ENCODE data around the gene FST.

GRCh38 chr5:53431665-53432064 lies 48.8 kb upstream of the FST start:
- TF ChIP-seq FOXP2 (optimal IDR thresholded peaks at IDR 0.05; ENCODE audit: borderline replicate concordance, extremely low read depth, extremely low read length, insufficient read depth): no peak
- TF ChIP-seq REST (IDR thresholded peaks at IDR 0.05; ENCODE audit: insufficient read depth in 1 of 2, low read depth in 2 of 2, low read length in 2 of 2): no peak
